H1 (cell line): Measurements from ENCODE around the gene ADAT3. TPM values are rescaled to one million over a fixed set of nuclear protein-coding genes. Genes with fewer than 3 reads are reported as not detected.

ENCODE experiments used
- CTCF ChIA-PET: fragments of 300-600 bp; sonication (Branson Sonifier 250); formaldehyde crosslinking; loops from one replicate; lab custom pipeline; 2021; ENCODE audit not compliant: partially characterized antibody; lab: Charles Lee
- POLR2A ChIA-PET: fragments of 300-600 bp; sonication (Branson Sonifier 250); formaldehyde crosslinking; loops from one replicate; lab custom pipeline; 2021; ENCODE audit warnings: inconsistent platforms; ENCODE audit not compliant: partially characterized antibody; lab: Charles Lee
- DNase-seq, 2 experiments: peaks; one replicate each; pipeline versions ENCODE4 v3.0.0 to v3.0.0-alpha.2; 2010 to 2022; ENCODE audit warnings: low spot score in 2 of 2, low read depth in 1 of 2, mixed read lengths in 1 of 2
- FAIRE-seq: peaks from 2 replicates; lab custom pipeline; 2011; peaks lifted over from hg19 to GRCh38; lab: Jason Lieb, UNC
- H2AFZ ChIP-seq: 2 replicates; pipeline ENCODE4 v1.8.1; 2012; ENCODE audit warnings: low read length, inconsistent platforms
- H2AK5ac ChIP-seq: 2 replicates; pipeline ENCODE4 v1.6.1; 2013; ENCODE audit warnings: low read depth, low read length
- H2BK120ac ChIP-seq: replicated peaks from 2 replicates; pipeline ENCODE3; 2013; ENCODE audit warnings: low read depth, low read length, inconsistent platforms
- H2BK12ac ChIP-seq: 2 replicates; pipeline ENCODE4 v1.6.1; 2013; ENCODE audit warnings: low read depth, low read length
- H2BK15ac ChIP-seq: 2 replicates; pipeline ENCODE4 v1.6.1; 2013; ENCODE audit warnings: low read length
- H2BK20ac ChIP-seq: 2 replicates; pipeline ENCODE4 v1.6.1; 2013; ENCODE audit warnings: low read length
- H2BK5ac ChIP-seq: 2 replicates; pipeline ENCODE4 v1.6.1; 2013; ENCODE audit warnings: low read depth, low read length
- H3K14ac ChIP-seq: 2 replicates; pipeline ENCODE4 v1.6.1; 2013; ENCODE audit warnings: inconsistent platforms; ENCODE audit not compliant: insufficient read length
- H3K18ac ChIP-seq: 2 replicates; pipeline ENCODE4 v1.6.1; 2013; ENCODE audit warnings: low read length; ENCODE audit errors: extremely low read depth
- H3K23ac ChIP-seq: 2 replicates; pipeline ENCODE4 v1.6.1; 2013; ENCODE audit warnings: inconsistent platforms; ENCODE audit not compliant: insufficient read length
- H3K23me2 ChIP-seq: 2 replicates; pipeline ENCODE4 v1.6.1; 2013; ENCODE audit warnings: low read depth, low read length
- H3K27ac ChIP-seq: 2 replicates; pipeline ENCODE4 v1.6.1; 2011; ENCODE audit warnings: low read depth, low read length, inconsistent platforms
- H3K27me3 ChIP-seq, 4 experiments: replicated peaks in 1 of 4; 1 replicate in 1 of 4; 2 replicates in 3 of 4; pipeline versions ENCODE4 v1.6.1 to v1.8.1; 2011 to 2013; ENCODE audit warnings: low read length in 3 of 4, mild to moderate bottlenecking in 3 of 4, inconsistent platforms in 2 of 4, mixed read lengths in 2 of 4, moderate library complexity in 1 of 4; ENCODE audit not compliant: control insufficient read depth in 3 of 4, insufficient read depth in 3 of 4; ENCODE audit errors: extremely low read depth in 1 of 4
- H3K36me3 ChIP-seq, 4 experiments: 2 replicates each; pipeline versions ENCODE4 v1.6.1 to v1.8.1; 2011 to 2013; ENCODE audit warnings: mild to moderate bottlenecking in 4 of 4, low read length in 3 of 4, moderate library complexity in 2 of 4, control low read depth in 1 of 4, inconsistent platforms in 1 of 4; ENCODE audit not compliant: insufficient read depth in 4 of 4, control insufficient read depth in 2 of 4
- H3K4ac ChIP-seq: replicated peaks from 2 replicates; pipeline ENCODE3; 2013; ENCODE audit warnings: low read length, low read depth, mixed read lengths, inconsistent platforms; ENCODE audit not compliant: insufficient read length
- H3K4me1 ChIP-seq, 4 experiments: replicated peaks in 1 of 4; 1 replicate in 1 of 4; 2 replicates in 3 of 4; pipeline versions ENCODE4 v1.6.1 to v1.8.1; 2011 to 2013; ENCODE audit warnings: low read length in 3 of 4, inconsistent platforms in 2 of 4, mixed read lengths in 1 of 4; ENCODE audit not compliant: insufficient read depth in 4 of 4, control insufficient read depth in 3 of 4
- H3K4me2 ChIP-seq, 2 experiments: 2 replicates each; pipeline versions ENCODE4 v1.6.1 to v1.8.1; 2011 to 2013; ENCODE audit warnings: low read depth in 2 of 2, low read length in 2 of 2, control low read depth in 1 of 2, inconsistent platforms in 1 of 2, mild to moderate bottlenecking in 1 of 2; ENCODE audit not compliant: insufficient read depth in 1 of 2
- H3K4me3 ChIP-seq, 4 experiments: fragments of 200-600, 300-600 bp in 1 of 4; sonication (generic), shearing (Covaris generic), sonication (Bioruptor Twin) in 1 of 4; 2 replicates each; pipeline versions ENCODE4 v1.5.1 to v1.8.1; 2011 to 2016; ENCODE audit warnings: low read length in 4 of 4, low read depth in 3 of 4, control low read depth in 2 of 4, inconsistent platforms in 2 of 4, mild to moderate bottlenecking in 2 of 4, mixed read lengths in 1 of 4, moderate library complexity in 1 of 4; ENCODE audit not compliant: insufficient read depth in 2 of 4; ENCODE audit errors: extremely low read depth in 1 of 4
- H3K56ac ChIP-seq: replicated peaks from 2 replicates; pipeline ENCODE3; 2013; ENCODE audit warnings: low read depth, mild to moderate bottlenecking, mixed read lengths, low read length, inconsistent platforms; ENCODE audit not compliant: insufficient read length
- H3K79me1 ChIP-seq: 2 replicates; pipeline ENCODE4 v1.6.1; 2013; ENCODE audit warnings: low read depth, low read length, control low read depth
- H3K79me2 ChIP-seq, 2 experiments: 2 replicates each; pipeline versions ENCODE4 v1.6.1 to v1.8.1; 2012 to 2013; ENCODE audit warnings: low read length in 2 of 2, mild to moderate bottlenecking in 2 of 2, inconsistent platforms in 1 of 2; ENCODE audit not compliant: insufficient read depth in 2 of 2, control insufficient read depth in 1 of 2
- H3K9ac ChIP-seq, 4 experiments: replicated peaks in 1 of 4; 1 replicate in 1 of 4; 2 replicates in 3 of 4; pipeline versions ENCODE4 v1.6.1 to v1.8.1; 2011 to 2013; ENCODE audit warnings: low read depth in 3 of 4, low read length in 3 of 4, control low read depth in 2 of 4, mild to moderate bottlenecking in 2 of 4, moderate library complexity in 2 of 4, inconsistent platforms in 1 of 4; ENCODE audit errors: extremely low read depth in 1 of 4
- H3K9me3 ChIP-seq, 2 experiments: 2 replicates each; pipeline versions ENCODE4 v1.6.1 to v1.8.1; 2012 to 2013; ENCODE audit warnings: mild to moderate bottlenecking in 2 of 2, moderate library complexity in 2 of 2, control low read depth in 1 of 2, inconsistent platforms in 1 of 2, low read depth in 1 of 2, low read length in 1 of 2, mixed read lengths in 1 of 2; ENCODE audit not compliant: insufficient read depth in 2 of 2
- H4K20me1 ChIP-seq, 2 experiments: replicated peaks in 1 of 2; 2 replicates each; pipeline versions ENCODE3 to v1.8.1; 2011 to 2013; ENCODE audit warnings: inconsistent platforms in 2 of 2, low read length in 2 of 2, mild to moderate bottlenecking in 1 of 2; ENCODE audit not compliant: insufficient read depth in 2 of 2, control insufficient read depth in 1 of 2
- H4K5ac ChIP-seq: 2 replicates; pipeline ENCODE4 v1.6.1; 2013; ENCODE audit warnings: low read length, low read depth, mixed read lengths, inconsistent platforms; ENCODE audit not compliant: insufficient read length
- H4K8ac ChIP-seq: 2 replicates; pipeline ENCODE4 v1.8.0; 2013; ENCODE audit warnings: mild to moderate bottlenecking, moderate library complexity, low read length, inconsistent platforms; ENCODE audit not compliant: insufficient read depth; ENCODE audit errors: extremely low read depth
- H4K91ac ChIP-seq: replicated peaks from 2 replicates; pipeline ENCODE3; 2013; ENCODE audit warnings: low read length, mixed read lengths, inconsistent platforms; ENCODE audit not compliant: insufficient read length
- BACH1 ChIP-seq: IDR thresholded peaks from 2 replicates; pipeline ENCODE4 v1.6.1; 2012; ENCODE audit warnings: low read length, improper control_type of control experiment
- BRCA1 ChIP-seq: IDR thresholded peaks from 2 replicates; pipeline ENCODE4 v1.6.1; 2012; ENCODE audit warnings: low read depth, low read length, improper control_type of control experiment
- CBX5 ChIP-seq: fragments of 300-800, 300-1000 bp; sonication (generic); IDR thresholded peaks from 2 replicates; pipeline ENCODE4 v1.7.1; 2016; ENCODE audit warnings: antibody characterized with exemption, low read length, low read depth
- CHD1 ChIP-seq: IDR thresholded peaks from 2 replicates; pipeline ENCODE4 v1.6.1; 2012; ENCODE audit warnings: low read depth, low read length, improper control_type of control experiment
- CHD2 ChIP-seq: IDR thresholded peaks from 2 replicates; pipeline ENCODE4 v1.6.1; 2012; ENCODE audit warnings: low read length, improper control_type of control experiment
- HDAC2 ChIP-seq, 2 experiments: fragments of 300-600 bp in 1 of 2; sonication (generic) in 1 of 2; IDR thresholded peaks; 2 replicates each; pipeline ENCODE4 v1.6.1; 2011 to 2012; ENCODE audit warnings: low read depth in 2 of 2, low read length in 2 of 2, mild to moderate bottlenecking in 2 of 2, moderate library complexity in 2 of 2, borderline replicate concordance in 1 of 2, inconsistent platforms in 1 of 2
- JUN ChIP-seq: IDR thresholded peaks from 2 replicates; pipeline ENCODE4 v1.6.1; 2011; ENCODE audit warnings: low read depth, mild to moderate bottlenecking, improper control_type of control experiment, low read length
- TEAD4 ChIP-seq: IDR thresholded peaks from 2 replicates; pipeline ENCODE4 v1.6.1; 2012; ENCODE audit warnings: low read depth, low read length, inconsistent platforms, mixed read lengths
- WGBS, 2 experiments: shearing (Covaris generic) in 1 of 2; methylation state at CpG; one replicate each; pipeline versions ENCODE4 v1.1.6 to v1.1.7; 2013 to 2015; ENCODE audit warnings: low lambda C conversion rate in 2 of 2, mixed read lengths in 2 of 2, inconsistent platforms in 1 of 2, low coverage in 1 of 2, missing lambda C conversion rate in 1 of 2; ENCODE audit not compliant: insufficient replicate concordance in 2 of 2, insufficient coverage in 1 of 2, insufficient read length in 1 of 2; ENCODE audit errors: extremely low coverage in 1 of 2, missing lambda C conversion rate in 1 of 2; 5-methylcytosine and 5-hydroxymethylcytosine counted together
- polyA plus RNA-seq, 7 experiments: library from polyadenylated mRNA; depleted of rRNA in 3 of 7; stranded (reverse) in 5 of 7; unstranded in 2 of 7; fragments of >200 nt in 5 of 7; fragments of 200-250 nt in 2 of 7; gene quantifications; 1 replicate in 5 of 7; 2 replicates in 1 of 7; 4 replicates in 1 of 7; pipeline versions ENCODE4 v1.2.1 to v1.2.3, GENCODE V29; 2011 to 2013; ENCODE audit warnings: missing spikeins in 2 of 7, mixed read lengths in 2 of 7
- total RNA-seq: library from RNA; stranded (reverse); fragmentation: NEBNext Ultra II Directional; extraction: Animal tissue kit (Norgen Biotek cat#: 25700); gene quantifications from 2 replicates; pipeline ENCODE4 v1.2.1, GENCODE V29; 2021

Gene ADAT3
- total and polyA plus RNA-seq, 2 of the 8 experiments (the other 6 are each of a cell fraction or from before 2014, with no cell fraction given), result 5.4 to 10.8 TPM

- peaks cover 0 to 14% (median 9%) of the 10 kb centered on the region in 4 experiments; a peak in 5 of 7 replicates for H3K4me1 ChIP-seq
- no peak for DNase-seq
- no peak overlapping the region for H3K27ac ChIP-seq
- H3K79me2 ChIP-seq, result peaks cover 42 to 97% of the 10 kb centered on the region in 2 experiments
- H2BK15ac ChIP-seq, result no peak overlapping the region
- H3K9me3 ChIP-seq, result no peaks in the 10 kb centered on the region; a peak in 1 of 4 replicates
- H3K23me2 ChIP-seq, result no peaks in the 10 kb centered on the region
- no peaks in the 10 kb centered on the region for H3K27me3 ChIP-seq
- ChIA-PET CTCF (interaction anchor here (0.7 to 2.1 kb wide), 7 partner anchors 7 to 89 kb away, joined by 3 to 8 read pairs (median 3); no protein-coding TSS in a partner anchor), POLR2A (interaction anchor here (1.1 to 1.3 kb wide), 2 partner anchors 8 to 11 kb away, joined by 3 read pairs; no protein-coding TSS in a partner anchor)
- no peak overlapping the region for H3K9ac ChIP-seq
- no peak overlapping the region for H2AK5ac ChIP-seq
- H4K8ac ChIP-seq, result peak overlapping the region; percentile 89
- no peak overlapping the region for H4K5ac ChIP-seq
- H3K4me3 ChIP-seq, result no peak overlapping the region
- H3K4me2 ChIP-seq, result no peak overlapping the region
- peaks cover 51 to 66% of the 10 kb centered on the region in 2 experiments for H4K20me1 ChIP-seq
- H3K36me3 ChIP-seq, result no peaks in the 10 kb centered on the region; a peak in 1 of 8 replicates
- H3K23ac ChIP-seq, result no peak overlapping the region
- H2BK20ac ChIP-seq, result no peak overlapping the region
- no peak overlapping the region for H3K18ac ChIP-seq
- H3K14ac ChIP-seq, result no peak overlapping the region
- H2BK120ac ChIP-seq, result no peak overlapping the region
- no peak overlapping the region; the same call in 1 of the 2 replicates for H2BK5ac ChIP-seq
- no peak overlapping the region for H2BK12ac ChIP-seq
- FAIRE-seq, result no peak
- peaks cover 34% of the 10 kb centered on the region for H3K79me1 ChIP-seq
- no peak overlapping the region for H2AFZ ChIP-seq
- 95% methylated on average over 19 of the region's 19 CpGs; no CpG with 5 or more reads in 1 of the 2 experiments for WGBS, 2 experiments
- no peak overlapping the region for H4K91ac ChIP-seq
- no peak overlapping the region for H3K4ac ChIP-seq
- H3K56ac ChIP-seq, result no peak overlapping the region
- TF ChIP-seq CBX5 (no peak), BRCA1 (no peak), BACH1 (no peak), CHD1 (no peak), CHD2 (no peak), JUN (no peak), TEAD4 (no peak), HDAC2 (IDR thresholded peaks at IDR 0.05; ENCODE audit: borderline replicate concordance in 1 of 2, low read depth in 2 of 2, low read length in 2 of 2) (no peak)
Measured at GRCh38 chr19:1953037-1953436, 47.8 kb downstream of the ADAT3 start.
